Inflammatory macrophage (primary cell): Measurements from ENCODE around the gene RFPL1.

Source experiments
- DNase-seq, 2 donors: peaks; one replicate each; pipeline ENCODE4 v3.0.0-alpha.2; 2020 to 2022

Gene RFPL1

DNA sequence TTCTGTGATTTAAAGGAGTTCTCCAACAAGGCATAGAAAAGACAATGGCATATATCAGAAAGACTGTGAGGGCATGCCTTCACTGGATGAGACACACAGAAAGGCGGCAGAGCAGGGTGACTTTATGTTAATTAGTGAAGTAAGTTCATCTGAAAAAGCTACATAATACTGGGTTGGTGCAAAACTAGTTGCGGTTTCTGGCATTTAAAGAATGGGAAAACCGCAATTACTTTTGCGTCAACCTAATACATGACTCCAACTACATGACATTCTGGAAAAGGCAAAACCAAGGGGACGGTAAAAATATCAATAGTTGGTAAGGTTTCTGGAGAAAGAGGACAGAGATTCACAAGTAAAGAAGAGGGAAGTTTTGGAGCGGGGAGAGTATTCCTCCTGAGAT, 5.1 kb downstream of the RFPL1 start:
- DNase-seq: no peak

DNA sequence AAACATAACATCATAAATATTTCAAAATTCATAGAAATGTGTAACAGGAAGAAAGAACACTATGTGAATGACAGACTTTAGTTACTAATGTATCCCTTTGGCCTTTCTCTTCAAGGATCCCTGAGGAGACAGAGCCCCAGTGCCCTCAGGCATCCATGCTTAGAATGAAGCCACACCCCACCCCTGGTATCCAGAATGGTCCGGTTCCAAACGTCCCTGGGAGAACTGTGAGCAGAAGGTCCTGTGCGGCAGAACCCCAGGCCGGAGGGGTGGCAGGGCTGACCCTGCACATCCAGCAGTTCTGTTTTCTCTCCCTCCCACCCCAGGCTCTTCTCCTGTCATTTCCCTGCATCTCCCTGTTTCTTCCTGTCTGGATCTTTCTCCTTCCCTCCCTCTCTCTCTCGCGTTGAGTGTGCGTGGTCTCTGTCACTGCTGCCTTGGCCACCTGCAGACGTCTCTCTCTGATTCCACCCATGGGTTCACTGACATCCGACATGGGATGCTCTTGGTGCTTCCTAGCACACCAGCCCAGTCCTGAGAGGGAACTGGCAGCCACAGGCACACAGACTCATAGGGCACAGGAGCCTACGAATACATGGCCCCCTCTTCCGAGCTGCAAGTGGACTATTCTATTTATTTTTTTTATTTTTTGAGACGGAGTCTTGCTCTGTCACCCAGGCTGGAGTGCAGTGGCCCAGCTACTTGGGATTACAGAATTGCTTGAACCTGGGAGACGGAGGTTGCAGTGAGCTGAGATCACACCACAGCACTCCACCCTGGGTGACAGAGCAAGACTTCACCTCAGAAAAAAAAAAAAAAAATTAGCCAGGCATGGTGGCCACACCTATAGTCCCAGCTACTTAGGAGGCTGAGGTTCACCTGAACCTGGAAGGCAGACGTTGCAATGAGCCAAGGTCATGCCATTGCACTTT, 5.7 kb downstream of the RFPL1 start:
- DNase-seq: no peak

DNA sequence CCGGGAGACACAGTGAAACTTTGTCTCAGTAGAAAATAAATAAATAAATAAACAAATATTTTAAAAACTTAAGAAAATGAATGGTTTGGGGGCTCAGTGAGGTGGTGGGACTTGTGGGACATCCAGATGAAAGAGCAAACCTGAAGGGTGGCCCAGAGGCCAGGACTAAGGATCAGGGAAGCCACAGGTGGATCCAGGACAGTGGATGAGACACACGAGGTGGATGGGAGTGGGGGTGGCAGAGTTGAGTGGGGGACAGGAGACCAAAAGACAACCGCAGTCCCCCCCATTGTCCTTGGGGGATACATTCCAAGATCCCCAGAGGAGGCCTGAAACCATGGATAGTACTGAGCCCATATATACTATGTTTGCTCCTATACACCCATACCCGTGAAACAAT, 7.1 kb downstream of the RFPL1 start:
- no peak for DNase-seq

DNA sequence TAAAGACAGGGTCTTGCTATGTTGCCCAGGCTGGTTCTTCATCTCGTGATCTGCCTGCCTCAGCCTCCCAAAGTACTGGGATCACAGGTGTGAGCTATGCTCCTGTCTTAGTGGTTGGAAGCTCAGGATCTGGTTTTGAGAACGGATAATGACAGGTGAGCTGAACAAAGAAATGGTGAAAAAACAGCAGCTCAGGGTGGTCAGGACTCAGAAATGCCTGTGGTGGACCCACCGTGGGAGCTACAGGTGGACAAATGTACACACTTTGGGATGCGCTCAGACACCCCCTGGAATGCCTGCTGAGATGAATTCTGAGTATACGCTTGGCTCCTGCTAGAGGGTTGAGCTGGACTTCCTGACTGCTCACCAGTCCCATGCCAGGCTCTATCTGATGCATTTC, 9.5 kb downstream of the RFPL1 start:
- no peak for DNase-seq

DNA sequence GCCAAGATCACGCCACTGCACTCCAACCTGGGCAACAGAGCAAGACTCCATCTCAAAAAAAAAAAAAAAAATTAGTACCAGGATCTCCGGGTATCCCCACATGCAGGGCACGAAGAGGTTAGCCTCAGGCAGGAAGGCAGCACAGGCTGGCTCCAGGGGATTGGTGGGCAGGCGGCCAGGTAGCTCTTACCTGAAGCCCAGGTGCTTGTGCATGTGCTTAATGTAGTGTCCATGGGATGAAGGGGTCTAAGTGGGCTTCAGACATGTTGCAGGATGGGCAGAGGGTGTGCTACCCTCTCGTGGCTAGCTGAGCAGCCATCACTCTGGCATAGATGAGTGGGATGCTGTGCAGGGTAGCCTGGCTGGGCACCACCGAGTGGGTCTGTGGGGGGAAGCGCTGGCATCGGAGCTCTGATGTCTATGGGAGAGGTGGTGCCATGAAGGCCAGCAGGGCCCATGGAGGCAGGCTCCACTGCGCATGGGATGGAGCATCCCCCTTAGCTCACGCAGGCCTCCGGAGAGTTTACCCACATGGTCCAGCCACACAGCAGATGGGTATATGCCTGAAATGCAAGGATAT, 11.0 kb downstream of the RFPL1 start:
- no peak for DNase-seq

DNA sequence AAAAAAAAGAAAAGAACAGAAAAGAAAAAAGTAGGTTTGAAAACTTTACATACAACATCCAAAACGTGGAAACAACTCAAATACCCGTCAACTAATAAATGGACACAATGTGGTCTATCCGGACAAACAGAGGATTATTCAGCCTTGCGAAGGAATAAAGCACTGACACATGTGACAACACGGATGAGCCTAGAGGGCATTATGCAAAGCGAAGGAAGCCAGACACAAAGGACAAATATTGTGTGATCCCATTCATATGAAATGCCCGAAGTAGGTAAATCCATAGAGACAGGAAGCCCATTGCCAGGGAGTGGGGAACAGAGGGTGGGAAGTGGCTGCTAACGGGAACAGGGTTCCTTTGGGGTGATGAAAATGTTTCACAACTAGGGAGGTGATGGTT, 11.8 kb downstream of the RFPL1 start:
- no peak for DNase-seq

DNA sequence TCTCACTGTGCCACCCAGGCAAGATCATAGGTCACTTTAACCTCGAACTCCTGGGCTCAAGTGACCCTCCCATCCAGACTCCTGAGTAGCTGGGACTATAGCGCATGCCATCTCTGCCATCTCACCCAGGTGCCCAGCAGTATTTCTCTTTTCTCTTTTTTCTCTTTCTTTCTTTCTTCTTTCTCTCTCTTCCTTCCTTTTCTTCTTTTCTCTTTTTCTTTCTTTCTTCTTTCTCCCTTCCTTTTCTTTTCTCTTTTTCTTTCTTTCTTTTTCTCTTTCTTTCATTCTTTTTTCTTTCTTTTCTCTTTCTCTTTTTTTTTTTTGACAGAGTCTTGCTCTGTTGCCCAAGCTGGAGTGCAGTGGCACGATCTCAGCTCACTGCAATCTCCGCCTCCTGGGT, 13.5 kb downstream of the RFPL1 start:
- no peak for DNase-seq

DNA sequence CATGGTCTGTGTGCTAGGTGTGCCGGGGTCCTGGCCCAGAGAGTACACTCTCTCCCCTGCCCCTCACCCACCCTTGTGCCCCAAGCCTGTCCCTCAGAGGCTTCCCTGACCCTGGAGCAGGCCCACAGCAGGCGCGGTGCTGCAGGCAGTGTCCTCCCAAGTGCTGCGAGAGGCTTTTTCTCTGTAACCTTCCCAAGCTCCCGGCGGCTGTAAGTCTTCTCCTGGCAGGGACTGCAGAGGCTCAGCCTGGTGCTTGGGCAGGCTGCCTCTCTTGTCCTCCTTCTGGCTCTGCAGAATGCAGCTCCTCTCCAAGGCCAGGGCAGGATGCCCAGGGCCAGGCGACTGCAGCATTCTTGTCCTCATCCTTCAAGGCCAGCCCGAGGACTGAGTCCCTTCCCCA, 15.9 kb downstream of the RFPL1 start:
- DNase-seq: no peak

DNA sequence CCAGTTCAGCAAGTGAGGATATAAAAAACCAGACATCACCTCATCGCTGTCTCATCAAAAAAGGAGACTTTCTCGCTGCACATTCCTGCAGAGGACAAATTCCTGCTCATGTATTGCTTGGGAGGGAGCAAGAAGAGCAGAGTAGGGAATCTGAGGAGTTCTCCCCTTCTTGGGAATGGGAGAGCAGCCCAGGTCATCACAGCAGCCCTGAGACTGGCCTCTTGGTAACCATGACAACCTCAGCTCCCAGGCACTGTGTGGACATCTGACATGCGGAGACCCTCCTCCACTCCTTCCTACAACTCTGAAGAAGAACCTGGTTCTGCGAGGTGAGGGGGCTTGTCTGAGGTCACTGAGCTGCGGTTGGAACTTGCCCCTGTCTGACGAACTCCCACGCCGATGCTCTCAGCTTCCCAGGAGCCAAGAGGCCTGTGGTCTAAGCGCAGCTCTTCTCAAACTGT, 17.9 kb downstream of the RFPL1 start:
- DNase-seq: no peak

DNA sequence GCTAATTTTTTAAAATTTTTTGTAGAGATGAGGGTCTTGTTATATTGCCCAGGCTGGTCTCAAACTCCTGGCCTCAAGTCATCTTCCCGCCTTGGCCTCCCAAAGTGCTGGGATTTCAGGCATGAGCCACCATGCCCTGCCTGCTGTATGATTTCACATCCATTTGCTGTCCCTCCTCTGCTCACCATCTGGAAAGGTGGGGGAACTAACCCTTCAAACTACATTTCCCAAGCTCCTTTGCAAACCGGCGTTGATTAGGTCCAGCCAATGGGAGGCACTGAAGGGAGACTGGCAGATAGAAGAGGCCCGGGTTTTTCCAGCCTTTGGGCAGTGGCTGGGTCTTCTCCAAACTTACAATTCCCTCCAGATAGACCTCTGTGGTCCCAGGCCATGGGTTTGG, 19.3 kb downstream of the RFPL1 start:
- DNase-seq: peak; percentile 26 to 28

DNA sequence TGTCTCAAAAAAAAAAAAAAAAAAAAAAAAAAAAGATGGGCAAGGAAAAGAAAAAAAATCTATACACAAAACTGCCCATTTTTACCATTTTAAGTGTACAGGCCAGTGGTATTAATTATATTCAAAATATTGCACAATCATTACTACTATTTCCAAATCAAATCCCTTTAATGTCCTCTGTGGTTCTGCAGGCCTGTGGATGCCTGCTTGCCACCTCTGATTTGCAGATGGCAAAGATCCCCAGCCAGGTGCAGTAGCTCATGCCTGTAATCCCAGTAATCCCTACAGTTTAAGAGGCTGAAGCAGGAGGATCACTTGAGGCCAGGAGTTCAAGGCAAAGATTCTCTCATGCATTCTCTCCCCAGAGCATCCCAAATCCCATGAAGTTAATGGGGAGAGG, 20.2 kb downstream of the RFPL1 start:
- DNase-seq: no peak

DNA sequence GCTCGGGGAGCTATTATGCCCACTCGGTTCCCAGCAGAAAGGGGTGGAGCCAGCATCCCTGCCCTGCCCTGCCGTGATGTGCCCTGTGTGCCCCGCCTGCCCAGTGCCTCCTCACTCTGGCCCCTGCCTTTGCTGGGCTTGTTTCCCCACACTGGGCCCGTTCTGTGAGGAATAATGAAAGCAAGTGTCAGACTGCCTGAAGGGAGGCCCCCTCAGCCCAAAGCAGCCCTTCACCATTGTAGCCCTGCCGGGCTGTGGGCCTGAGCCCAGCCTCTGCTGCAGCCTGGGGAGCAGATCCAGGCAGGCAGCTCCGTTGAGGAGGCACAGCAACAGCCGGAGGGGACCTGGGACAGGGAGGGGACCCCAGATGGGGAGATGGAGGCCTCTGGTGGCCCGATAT, 21.4 kb downstream of the RFPL1 start:
- no peak for DNase-seq

DNA sequence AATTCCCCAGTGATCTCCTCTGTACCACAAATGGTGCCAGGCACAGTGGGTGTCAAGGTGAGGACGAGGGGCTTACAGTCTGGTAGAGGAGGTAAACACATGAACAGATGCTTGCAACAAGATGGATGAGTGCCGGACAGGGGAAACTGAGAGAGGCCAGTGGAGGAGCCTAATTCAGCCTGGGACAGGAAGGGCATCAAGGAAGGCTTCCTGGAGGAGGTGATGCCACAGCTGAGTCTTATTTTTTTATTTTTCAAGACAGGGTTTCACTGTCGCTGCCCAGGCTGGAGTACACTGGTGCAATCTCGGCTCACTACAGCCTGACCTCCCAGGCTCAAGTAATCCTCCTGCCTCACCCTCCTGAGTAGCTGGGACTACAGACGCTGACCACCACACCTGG, 22.9 kb downstream of the RFPL1 start:
- no peak for DNase-seq

DNA sequence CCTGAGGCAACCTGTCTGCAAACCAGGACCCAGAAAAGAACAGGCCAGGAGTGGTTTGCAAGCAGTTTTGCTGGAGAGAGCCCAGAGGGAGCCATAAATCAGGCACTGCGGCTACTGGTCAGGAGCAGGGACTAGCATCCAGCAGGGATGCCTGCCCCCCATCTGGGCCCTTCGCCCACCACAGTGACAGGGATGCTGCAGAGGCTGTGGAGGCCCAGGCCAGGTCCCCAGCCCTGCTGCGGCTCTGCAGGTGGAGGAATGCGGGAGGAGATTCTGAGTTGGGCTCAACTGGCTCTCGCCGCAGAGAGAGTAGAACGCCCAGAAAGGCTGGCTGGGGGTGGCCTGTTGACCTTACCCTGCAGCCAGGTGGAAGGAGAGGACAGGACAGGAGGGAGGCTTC, 25.2 kb downstream of the RFPL1 start:
- DNase-seq: no peak

DNA sequence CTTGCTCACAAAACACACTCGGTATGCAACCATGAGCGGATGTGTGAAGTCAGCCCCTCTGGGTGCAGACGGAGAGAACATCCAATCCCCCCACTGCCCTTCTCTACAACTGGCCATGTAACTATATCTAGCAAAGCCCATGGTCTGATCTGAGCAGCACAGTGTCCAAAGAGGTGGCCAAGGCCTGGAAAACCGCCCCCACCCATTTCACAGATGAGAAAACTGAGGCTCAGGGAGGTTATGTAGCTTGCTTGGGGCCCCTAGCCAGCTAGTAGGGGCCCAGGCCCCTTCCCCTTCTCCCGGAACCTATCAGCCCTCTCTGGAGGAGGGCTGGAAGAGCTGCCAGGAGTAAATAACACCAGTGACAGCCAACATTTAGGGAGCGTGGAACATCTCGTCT, 26.2 kb downstream of the RFPL1 start:
- DNase-seq: no peak

DNA sequence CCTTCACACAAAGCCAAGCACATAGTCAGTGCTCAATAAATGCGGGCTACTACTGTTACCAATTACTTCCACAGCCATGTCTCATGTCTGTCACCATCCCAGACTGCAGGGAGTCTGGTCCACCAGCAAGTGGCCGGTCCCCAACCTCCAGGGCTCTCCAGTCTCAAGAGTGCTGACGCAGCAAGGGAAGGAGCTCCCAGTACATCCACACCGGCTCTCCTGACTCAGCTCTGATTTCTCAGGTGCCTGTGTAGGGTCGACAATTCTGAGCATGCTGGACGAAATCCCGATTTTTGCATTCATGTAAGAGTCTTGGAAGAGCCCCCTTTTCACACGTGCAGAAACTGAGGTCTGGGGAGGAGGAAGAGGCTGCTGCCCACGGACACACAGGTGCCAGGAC, 31.4 kb downstream of the RFPL1 start:
- DNase-seq: no peak

DNA sequence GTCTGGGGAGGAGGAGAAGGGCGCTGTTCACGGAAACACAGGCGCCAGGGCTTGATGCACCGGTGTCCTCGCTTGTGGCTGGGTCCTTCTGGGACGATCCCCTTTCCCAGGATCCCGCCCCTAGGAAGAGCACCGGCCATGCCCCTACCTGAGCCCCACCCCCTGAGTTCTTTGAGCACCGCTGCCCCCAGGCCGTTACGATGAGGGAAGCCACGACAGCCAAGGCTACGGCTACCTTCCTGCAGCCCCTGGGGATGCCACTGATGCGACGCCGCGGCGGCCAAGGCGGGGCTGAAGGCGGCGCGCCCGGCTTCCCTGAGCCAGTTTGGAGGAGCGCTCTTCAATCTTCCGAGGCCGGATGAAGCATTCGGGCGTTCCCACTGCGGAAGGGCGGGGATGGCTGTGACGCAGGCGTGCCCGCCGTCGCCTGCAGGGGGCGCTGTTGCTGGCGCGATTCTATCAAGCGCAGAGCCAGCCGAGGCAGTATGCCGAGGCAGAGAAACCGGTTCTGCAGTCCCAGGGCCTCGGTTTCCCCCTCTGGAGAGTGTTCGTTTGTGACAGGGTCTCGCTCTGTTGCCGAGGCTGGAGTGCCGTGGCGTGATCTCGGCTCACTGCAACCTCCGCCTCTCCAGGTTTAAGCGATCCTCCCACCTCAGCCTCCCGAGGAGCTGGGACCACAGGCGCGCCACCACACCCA, 31.9 kb downstream of the RFPL1 start:
- peak; percentile 72 to 75 for DNase-seq

DNA sequence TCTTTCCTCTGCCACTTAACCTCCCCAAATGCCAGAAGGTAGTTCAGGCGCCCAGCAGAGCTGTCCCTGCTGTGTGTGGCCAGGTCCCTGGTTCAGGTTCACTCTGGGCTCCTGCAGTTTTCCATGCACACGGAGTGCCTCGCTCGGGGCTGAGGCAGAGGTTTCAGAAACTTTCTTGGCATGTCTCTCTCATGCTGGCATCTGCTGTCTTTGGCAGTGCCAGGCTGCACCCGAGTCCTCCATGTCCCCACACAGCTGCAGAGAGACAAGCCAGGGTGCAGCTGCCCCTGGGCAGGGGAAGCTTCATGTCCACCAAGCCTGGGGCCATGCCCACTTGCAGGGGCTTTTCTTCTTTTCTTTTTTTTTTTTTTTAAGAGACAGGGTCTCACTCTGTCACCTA, 34.6 kb downstream of the RFPL1 start:
- no peak for DNase-seq

DNA sequence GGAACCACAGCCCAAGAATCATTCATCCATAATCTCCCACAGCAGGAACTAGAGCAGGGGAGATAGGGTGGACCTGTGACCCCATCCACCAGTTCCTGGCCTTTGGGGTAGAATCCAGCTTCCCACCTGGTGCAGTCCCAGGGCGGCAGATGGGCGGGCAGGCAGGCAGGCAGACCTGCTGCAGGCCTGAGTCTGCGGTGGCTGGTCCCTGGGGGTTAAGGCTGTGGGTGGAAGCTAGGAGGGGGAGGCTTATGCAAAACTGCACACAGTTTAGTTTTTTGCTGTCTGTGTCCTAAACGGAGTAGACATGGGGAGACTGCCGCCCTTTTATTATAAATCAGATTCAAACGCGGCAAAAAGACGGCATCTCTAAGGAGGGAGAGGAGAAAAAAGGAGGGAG, 37.2 kb downstream of the RFPL1 start:
- DNase-seq: no peak

DNA sequence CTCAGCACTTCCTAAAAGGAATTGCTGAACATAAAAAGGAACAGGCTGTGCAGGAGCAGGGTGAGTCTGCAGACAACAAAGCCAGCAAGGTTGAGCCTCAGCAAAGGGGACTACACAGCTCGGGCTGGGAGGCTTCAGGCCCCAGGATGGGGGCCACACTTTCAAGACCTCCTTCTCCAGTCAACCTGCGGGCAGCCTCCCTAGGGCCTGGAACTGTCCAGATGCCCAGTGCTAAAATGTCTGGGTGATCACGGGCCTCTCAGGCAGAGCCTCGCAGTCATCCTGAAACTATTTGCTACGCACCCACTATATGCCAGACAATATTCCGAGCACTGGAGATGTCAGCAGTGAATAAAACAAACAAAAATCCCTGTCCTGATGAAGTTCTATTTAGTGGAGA, 37.7 kb downstream of the RFPL1 start:
- DNase-seq: no peak

DNA sequence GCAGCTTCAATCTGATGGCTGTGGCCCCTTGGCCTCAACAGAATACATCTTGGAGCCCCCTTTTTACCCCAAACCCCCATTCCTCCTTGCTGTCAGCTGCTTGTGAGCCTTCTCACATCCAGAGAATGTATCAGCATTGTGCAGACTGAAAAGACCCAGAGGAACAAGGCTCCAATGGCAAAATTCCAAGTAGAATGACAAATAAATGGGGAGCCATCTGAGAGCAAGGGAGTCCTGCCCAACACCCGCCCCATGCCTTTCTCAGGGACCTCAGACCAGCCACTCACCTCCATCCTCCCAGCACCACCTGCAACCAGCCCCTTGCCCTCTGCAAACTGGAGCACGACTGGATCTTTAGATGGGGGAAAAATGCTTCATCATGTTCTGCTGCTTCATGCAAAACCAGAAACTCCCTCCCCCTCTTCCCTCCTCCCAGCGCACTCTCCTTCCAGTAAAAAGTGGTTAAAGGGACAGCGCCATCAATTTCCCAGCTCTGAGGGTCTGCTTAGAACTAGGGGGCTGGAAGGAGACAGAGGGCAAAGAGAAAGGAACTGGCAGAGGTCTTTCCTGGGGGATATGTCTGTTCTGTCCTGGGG, 39.4 kb downstream of the RFPL1 start:
- no peak for DNase-seq

DNA sequence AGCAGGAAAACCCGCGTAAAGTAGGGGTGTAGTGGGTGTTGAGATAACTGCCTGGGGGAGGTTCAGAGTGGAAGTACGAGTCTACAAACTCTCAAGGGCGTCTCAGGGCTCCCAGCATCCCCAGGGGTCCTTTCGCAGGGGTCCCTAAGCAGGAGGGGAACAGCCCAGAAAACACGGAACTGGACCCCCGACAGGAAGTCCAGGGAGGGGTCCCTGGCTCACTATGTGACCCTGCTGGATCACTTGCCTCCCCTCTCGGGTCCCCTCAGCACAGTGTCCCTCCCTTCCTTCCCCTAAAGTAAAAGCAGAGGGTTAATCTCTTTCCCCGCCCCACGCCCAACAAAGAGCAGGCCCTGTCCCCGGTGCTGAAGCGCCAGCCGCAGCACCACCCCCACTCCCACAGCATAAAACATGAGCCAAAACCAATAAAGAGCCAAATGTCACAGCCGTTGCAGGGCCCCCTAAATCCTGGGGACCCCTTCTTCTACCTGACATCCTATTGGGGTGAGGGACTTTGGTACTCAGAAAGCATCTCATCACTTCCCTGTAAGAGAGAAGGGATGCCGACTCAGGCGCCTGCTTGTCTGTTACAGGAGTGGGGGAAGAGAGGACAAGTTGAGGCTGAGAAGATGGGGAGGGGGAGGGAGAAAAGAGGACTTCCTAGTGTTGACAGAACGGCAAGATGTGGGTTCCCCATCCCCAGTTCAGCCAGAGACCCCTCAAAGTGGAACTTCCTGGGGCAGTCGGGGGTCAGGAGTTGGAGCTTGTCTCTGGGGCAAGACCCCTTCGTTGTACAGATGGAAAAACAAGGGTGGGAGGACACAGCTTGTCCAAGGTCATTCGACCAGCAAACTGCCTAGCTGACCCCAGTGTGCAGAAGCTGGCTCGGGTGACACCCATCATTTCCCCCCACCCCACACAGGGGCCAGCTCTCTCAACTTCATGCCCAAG, 40.2 kb downstream of the RFPL1 start:
- peak in 1 of 2 donors; percentile 14 for DNase-seq
